GM21447 (cell line): ENCODE data around the gene GRIK2.
"Not testable (repeated sequence)": the region's sequence is repeated elsewhere in the genome, so short reads cannot be mapped to it uniquely, and the experiment has no call there.

ENCODE experiments used
- ATAC-seq: cut with Tn5 transposase; IDR thresholded peaks from one replicate; pipeline ENCODE4 v1.9.1; 2021; ENCODE audit not compliant: unreplicated experiment

GRIK2 gene

GRCh38 chr6:101980924-101981323 lies 587.4 kb downstream of the GRIK2 start:
- no peak for ATAC-seq

- ATAC-seq, result no peak
These were observed 593.0 kb downstream of the GRIK2 start for GRCh38 chr6:101986476-101986875.

- no peak for ATAC-seq
These were observed 598.8 kb downstream of the GRIK2 start for GRCh38 chr6:101992286-101992685.

- ATAC-seq, result no peak
These were observed 601.0 kb downstream of the GRIK2 start for GRCh38 chr6:101994521-101994920.

- ATAC-seq, result no peak
These were observed 621.9 kb downstream of the GRIK2 start for GRCh38 chr6:102015431-102015830.

- no peak for ATAC-seq
These were observed 628.8 kb downstream of the GRIK2 start for GRCh38 chr6:102022281-102022680.

- ATAC-seq, result no peak
These were observed 629.3 kb downstream of the GRIK2 start for GRCh38 chr6:102022803-102023202.

GRCh38 chr6:102023977-102024657 lies 630.6 kb downstream of the GRIK2 start:
- no peak for ATAC-seq

- ATAC-seq, result no peak
These were observed 633.1 kb downstream of the GRIK2 start for GRCh38 chr6:102026649-102027048.

- no peak for ATAC-seq
These were observed 634.7 kb downstream of the GRIK2 start for GRCh38 chr6:102028176-102028575.

- ATAC-seq, result no peak
These were observed 645.5 kb downstream of the GRIK2 start for GRCh38 chr6:102038964-102039363.

- no peak for ATAC-seq
These were observed 645.9 kb downstream of the GRIK2 start for GRCh38 chr6:102039441-102039840.

- no peak for ATAC-seq
These were observed 657.5 kb downstream of the GRIK2 start for GRCh38 chr6:102051001-102051400.

GRCh38 chr6:102051720-102052119 lies 658.2 kb downstream of the GRIK2 start:
- ATAC-seq, result no peak

- ATAC-seq, result no peak
These were observed 670.6 kb downstream of the GRIK2 start for GRCh38 chr6:102064142-102064541.

GRCh38 chr6:102066301-102066700 lies 672.8 kb downstream of the GRIK2 start:
- ATAC-seq, result no peak

GRCh38 chr6:102068349-102068929 lies 674.9 kb downstream of the GRIK2 start:
- no peak for ATAC-seq

- no peak for ATAC-seq
These were observed 682.0 kb downstream of the GRIK2 start for GRCh38 chr6:102075539-102075938.

- ATAC-seq, result no peak
These were observed 691.7 kb downstream of the GRIK2 start for GRCh38 chr6:102085257-102085656.

GRCh38 chr6:102088160-102088559 lies 694.7 kb downstream of the GRIK2 start:
- not testable (repeated sequence) for ATAC-seq

- no peak for ATAC-seq
These were observed 720.9 kb downstream of the GRIK2 start for GRCh38 chr6:102114402-102114801.

- ATAC-seq, result no peak
These were observed 722.4 kb downstream of the GRIK2 start for GRCh38 chr6:102115911-102116310.

GRCh38 chr6:102118034-102118433 lies 724.5 kb downstream of the GRIK2 start:
- no peak for ATAC-seq
